GM12892 (cell line): ENCODE results near the gene SBK1.

Experiments
- POLR2A ChIP-seq: IDR thresholded peaks from 2 replicates; pipeline ENCODE4 v1.6.1; 2011; ENCODE audit warnings: low read depth, low read length, control low read depth
- POLR2AphosphoS5 ChIP-seq: IDR thresholded peaks from 2 replicates; pipeline ENCODE4 v1.6.1; 2011; ENCODE audit warnings: low read depth, low read length, control low read depth
- TAF1 ChIP-seq: IDR thresholded peaks from 2 replicates; pipeline ENCODE4 v1.6.1; 2011; ENCODE audit warnings: low read depth, mild to moderate bottlenecking, control low read depth, low read length, borderline replicate concordance

DNA sequence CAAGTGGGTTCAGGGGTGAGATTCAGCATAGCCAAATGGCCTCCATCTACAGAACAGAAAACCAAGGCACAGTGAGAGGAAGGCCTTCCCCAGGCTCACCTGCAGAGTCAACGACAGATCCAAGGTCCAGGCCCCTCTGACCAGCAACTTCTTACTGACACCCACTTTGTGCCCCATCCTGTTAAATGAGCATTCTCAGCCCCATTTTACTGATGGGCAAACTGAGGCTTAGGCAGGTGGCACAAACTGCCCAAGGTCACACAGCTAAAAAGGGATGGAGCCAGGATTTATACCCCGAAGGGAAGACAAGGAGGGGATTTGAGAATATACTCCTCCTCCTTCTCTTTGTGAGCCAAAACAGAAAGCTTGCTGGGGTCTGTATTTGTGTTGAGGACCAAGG, 9.3 kb downstream of the SBK1 start:
- no peak for TF ChIP-seq POLR2A
- no peak for TF ChIP-seq POLR2AphosphoS5
- TF ChIP-seq TAF1: no peak
